Heart left ventricle (tissue), 16 donors: ENCODE measurements around the gene WNK2. TPM values are rescaled to one million over a fixed set of nuclear protein-coding genes. Genes with fewer than 3 reads are reported as not detected.

Source experiments
- ATAC-seq, 4 donors: fragments of 200-7000 bp; cut with Tn5 transposase; one replicate each; pipeline ENCODE4 v1.9.1; 2020 to 2022; ENCODE audit warnings: moderate library complexity in 4 of 4, mild to moderate bottlenecking in 3 of 4, moderate number of reproducible peaks in 1 of 4
- DNase-seq, 5 donors: peaks; one replicate each; pipeline ENCODE4 v3.0.0-alpha.2; 2020
- H3K27ac ChIP-seq, 12 donors: fragments of 200-600 bp; sonication (generic) in 4 of 12; one replicate each; pipeline versions ENCODE4 v1.5.0 to v1.8.0; 2016 to 2022; ENCODE audit warnings: mild to moderate bottlenecking in 2 of 12
- H3K27me3 ChIP-seq, 9 donors: fragments of 200-600 bp; sonication (generic) in 2 of 9; one replicate each; pipeline versions ENCODE4 v1.5.1 to v1.8.0; 2016 to 2022; ENCODE audit warnings: mild to moderate bottlenecking in 3 of 9
- H3K36me3 ChIP-seq, 9 donors: fragments of 200-600 bp; sonication (generic) in 2 of 9; one replicate each; pipeline versions ENCODE4 v1.5.0 to v1.8.0; 2018 to 2022; ENCODE audit warnings: mild to moderate bottlenecking in 2 of 9
- H3K4me1 ChIP-seq, 12 donors: fragments of 200-600 bp; sonication (generic) in 4 of 12; one replicate each; pipeline versions ENCODE4 v1.5.0 to v1.8.0; 2016 to 2022; ENCODE audit warnings: mild to moderate bottlenecking in 3 of 12
- H3K4me3 ChIP-seq, 12 donors: fragments of 200-600 bp; sonication (generic) in 4 of 12; one replicate each; pipeline versions ENCODE4 v1.5.0 to v1.8.0; 2017 to 2022; ENCODE audit warnings: mild to moderate bottlenecking in 9 of 12, moderate library complexity in 4 of 12
- H3K9me3 ChIP-seq, 12 donors: fragments of 200-600 bp; sonication (generic) in 4 of 12; one replicate each; pipeline versions ENCODE4 v1.5.0 to v1.8.0; 2016 to 2022; ENCODE audit warnings: mild to moderate bottlenecking in 1 of 12
- CTCF ChIP-seq, 12 donors: fragments of 200-600 bp; sonication (generic) in 4 of 12; IDR thresholded peaks; one replicate each; pipeline versions ENCODE4 v1.5.0 to v1.8.0; 2018 to 2022; ENCODE audit warnings: antibody characterized with exemption in 12 of 12, mild to moderate bottlenecking in 5 of 12
- POLR2A ChIP-seq, 2 donors: fragments of 450-650 bp; IDR thresholded peaks; one replicate each; pipeline ENCODE4 v1.6.1; 2017; ENCODE audit warnings: antibody characterized with exemption in 2 of 2, mild to moderate bottlenecking in 2 of 2, moderate library complexity in 2 of 2
- WGBS, 4 donors: extraction: QIAGEN DNeasy Blood & Tissue Kit in 2 of 4; methylation state at CpG; one replicate each; pipeline versions ENCODE4 v1.1.5 to v1.1.7; 2013 to 2018; 5-methylcytosine and 5-hydroxymethylcytosine counted together
- intact Hi-C, 10 donors: fragments of 100-400 bp; cut with DNase I; formaldehyde crosslinking; loops; one replicate each; pipeline versions ENCODE4 v1.11.1 to v1.14.2; 2022
- polyA plus RNA-seq, 2 donors: library from polyadenylated mRNA; stranded (reverse); fragments of 200-250 nt; gene quantifications; one replicate each; pipeline ENCODE4 v1.2.3, GENCODE V29; 2013
- total RNA-seq, 9 donors: library from RNA; depleted of rRNA in 2 of 9; stranded (reverse); fragments of >200 nt in 2 of 9; fragmentation: NEBNext Ultra II Directional in 3 of 9; extraction: Animal tissue kit (Norgen Biotek cat#: 25700) in 3 of 9; gene quantifications; one replicate each; pipeline versions ENCODE4 v1.1.0 to v1.2.4, GENCODE V29; 2016 to 2023
- donor health status: ischemic (EF 13 %, LVEDD 7.1; RV severe dilation, severe dysfunction).
- donor health status: healthy with polysubstance abuse.
- donor health status: DM: no; HTN: yes; CAD: no.
- donor health status: DM: no; HTN: no; CAD: no.
- donor health status: ischemic (EF 25% LVEDD 6.9; RV normal size, moderate dysfunction).
- donor health status: ischemic (EF 25% LVEDD 5.7; RV mildly dilated, moderate dysfunction).
- donor health status: healthy.
- donor health status: DM: yes; HTN: yes; CAD: no.
- donor health status: ischemic (EF 35%, LVEDD 5.7; RV mildly dilated, moderate dysfunction).
- donor health status: nonischemic (EF 11% LVEDD 7.7; RV severe dilation, severe dysfunction).
- donor health status: DM: yes; HTN: yes; CAD: no.
- donor health status: PGD.
- donor health status: ischemic (EF 29% LVEDD 5.4; RV normal size, mild dysfunction).
- donor health status: nonischemic (EF 23%, LVEDD 6.1; RV moderate dilation, normal function).

Gene WNK2
- total and polyA plus RNA-seq, 11 donors = 29.4 to 206 (median 112) TPM

GRCh38 chr9:93155716-93156474 lies 28.0 kb upstream of the WNK2 start:
- H3K4me3 ChIP-seq = no peak overlapping the region
- no peaks in the 10 kb centered on the region for H3K9me3 ChIP-seq
- DNase-seq = no peak
- intact Hi-C loops = loop anchor here in 4 of 10 donors (5.0 to 10.0 kb wide), 4 partner anchors 289 to 809 kb away; partner anchors contain the start of gene BARX1 (in 1 of the 4)
- no peak overlapping the region for H3K27ac ChIP-seq
- H3K36me3 ChIP-seq = no peaks in the 10 kb centered on the region
- 89 to 90% (median 90%) methylated on average over 16 of the region's 16 CpGs for WGBS, 4 donors
- no peak for ATAC-seq
- TF ChIP-seq POLR2A (IDR thresholded peaks at IDR 0.05) (no peak), CTCF (IDR thresholded peaks at IDR 0.05) (no peak)
- peaks cover 0 to 12% (median 6%) of the 10 kb centered on the region in 12 donors for H3K4me1 ChIP-seq
- H3K27me3 ChIP-seq = no peaks in the 10 kb centered on the region

DNA sequence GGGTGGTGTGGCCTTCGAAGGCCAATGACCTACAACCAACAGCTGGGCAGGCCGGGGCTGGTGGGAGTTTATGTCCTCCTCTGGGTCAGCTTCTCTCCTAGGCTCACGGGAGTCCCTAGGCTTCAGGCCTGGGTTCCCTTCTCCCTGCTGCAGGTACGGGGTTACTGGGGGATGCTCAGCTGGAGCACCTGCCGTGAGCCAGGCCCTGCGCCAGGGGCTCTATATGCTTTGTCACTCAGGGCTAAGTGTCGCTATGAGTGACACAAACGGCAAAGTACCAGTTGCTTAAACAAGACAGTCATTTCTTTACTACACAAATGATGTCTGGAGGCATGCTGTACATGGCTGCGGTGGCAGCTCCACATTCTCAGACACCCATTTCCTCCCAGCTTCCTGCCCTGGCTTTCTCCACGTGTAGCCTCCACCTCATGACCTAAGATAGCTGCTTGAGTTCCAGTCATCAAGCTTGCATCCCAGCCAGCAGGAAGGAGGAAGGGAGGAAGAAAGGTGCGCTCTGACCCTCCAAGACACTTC lies 27.4 kb upstream of the WNK2 start:
- no peak overlapping the region for H3K27ac ChIP-seq
- ATAC-seq (no peak), DNase-seq (no peak)
- TF ChIP-seq CTCF (IDR thresholded peaks at IDR 0.05) = no peak
- TF ChIP-seq POLR2A (IDR thresholded peaks at IDR 0.05) = no peak
- H3K4me3 ChIP-seq = no peak overlapping the region
- H3K36me3 ChIP-seq = no peaks in the 10 kb centered on the region
- H3K27me3 ChIP-seq = no peaks in the 10 kb centered on the region
- intact Hi-C loops = loop anchor here in 4 of 10 donors (5.0 to 10.0 kb wide), 4 partner anchors 288 to 808 kb away; partner anchors contain the start of gene BARX1 (in 1 of the 4)
- H3K9me3 ChIP-seq = no peaks in the 10 kb centered on the region
- peaks cover 0 to 18% (median 8%) of the 10 kb centered on the region in 12 donors for H3K4me1 ChIP-seq
- WGBS, 4 donors = 82 to 89% (median 85%) methylated on average over 11 of the region's 11 CpGs

DNA sequence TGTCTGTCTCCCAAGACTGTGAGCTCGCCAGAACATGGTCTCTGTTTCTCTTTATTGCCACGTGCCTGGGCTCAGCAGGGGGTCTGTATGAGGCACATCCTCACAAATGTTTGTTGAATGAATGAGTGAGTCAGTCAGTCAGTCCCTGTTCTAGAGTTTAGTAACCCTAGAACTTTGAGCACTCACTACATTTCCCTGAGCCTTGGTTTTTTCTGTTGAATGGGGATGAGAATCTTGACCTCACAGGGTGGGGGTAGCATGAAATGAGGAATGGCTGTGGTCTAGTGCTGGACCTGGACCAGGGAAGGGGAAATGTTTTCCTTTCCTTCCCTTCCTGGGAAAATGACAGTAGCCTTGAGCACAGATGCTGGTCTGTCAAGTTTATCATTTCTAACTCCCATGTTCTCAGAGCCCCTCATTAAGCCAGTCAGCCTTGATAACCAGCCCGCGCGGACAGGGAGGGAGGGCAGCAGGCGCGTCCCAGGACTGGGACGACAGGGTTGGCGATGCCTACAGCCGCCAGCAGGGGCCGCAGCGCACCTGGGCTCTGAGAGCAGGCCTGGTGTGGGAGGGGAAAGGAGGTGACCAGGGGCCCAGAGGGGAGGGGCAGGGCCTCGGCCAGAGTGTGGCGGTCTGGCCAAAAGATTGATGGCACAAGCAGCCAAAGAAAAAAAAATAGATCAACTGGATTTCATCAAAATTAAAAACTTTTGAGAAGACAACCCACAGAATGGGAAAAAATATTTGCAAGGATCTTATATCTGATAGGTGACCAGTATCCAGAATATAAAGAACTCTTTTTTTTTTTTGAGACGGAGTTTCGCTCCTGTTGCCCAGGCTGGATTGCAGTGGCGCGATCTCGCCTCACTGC lies 24.1 kb upstream of the WNK2 start:
- intact Hi-C loops = loop anchor here in 9 of 10 donors (2.0 to 10.0 kb wide), 8 partner anchors 62 to 805 kb away; partner anchors contain the start of gene BARX1 (in 1 of the 9)
- Histone ChIP-seq H3K4me1 (peaks cover 0 to 29% (median 12%) of the 10 kb centered on the region in 12 donors), H3K27ac (no peak overlapping the region), H3K9me3 (no peaks in the 10 kb centered on the region), H3K4me3 (no peak overlapping the region), H3K27me3 (no peaks in the 10 kb centered on the region), H3K36me3 (no peaks in the 10 kb centered on the region)
- TF ChIP-seq CTCF (IDR thresholded peaks at IDR 0.05) = peak; percentile 85 to 98 (median 95)
- TF ChIP-seq POLR2A (IDR thresholded peaks at IDR 0.05) = no peak
- 19 to 24% (median 19%) methylated on average over 19 of the region's 19 CpGs for WGBS, 4 donors
- ATAC-seq = peak; percentile 80 to 92 (median 90)
- DNase-seq = peak; percentile 78 to 91 (median 86)
